Naive thymus-derived CD8-positive, alpha-beta T cell (primary cell): ENCODE measurements around the gene RELCH. TPM values are rescaled to one million over a fixed set of nuclear protein-coding genes. Genes with fewer than 3 reads are reported as not detected.

Experiments used
- ATAC-seq, 2 donors: fragments of 150-1000 bp; cut with Tn5 transposase in 1 of 2; sonication (Bioruptor Pico), chemical (Tn5 transposase) in 1 of 2; 1 replicate in 1 of 2; 2 replicates in 1 of 2; pipeline ENCODE4 v1.10.0; 2021; ENCODE audit warnings: mild to moderate bottlenecking in 2 of 2, moderate library complexity in 2 of 2
- POLR2A ChIA-PET: fragments of 350-600 bp; sonication (Branson Sonifier 250); formaldehyde crosslinking; loops from one replicate; lab custom pipeline; 2021; ENCODE audit warnings: antibody characterized with exemption; lab: Charles Lee
- DNase-seq, 10 donors: peaks; one replicate each; pipeline versions ENCODE4 v3.0.0 to v3.0.0-alpha.2; 2020 to 2022
- H3K27ac Mint-ChIP-seq, 10 donors: one replicate each; pipeline ENCODE4 v1.8.0; 2020 to 2022; ENCODE audit warnings: mild to moderate bottlenecking in 10 of 10, mixed read lengths in 10 of 10, moderate library complexity in 4 of 10, inconsistent platforms in 1 of 10
- H3K27me3 Mint-ChIP-seq, 5 donors: one replicate each; pipeline ENCODE4 v1.8.0; 2021 to 2022; ENCODE audit warnings: mixed read lengths in 5 of 5
- H3K36me3 Mint-ChIP-seq, 3 donors: one replicate each; pipeline ENCODE4 v1.8.0; 2020 to 2022; ENCODE audit warnings: mixed read lengths in 3 of 3, mild to moderate bottlenecking in 2 of 3, inconsistent platforms in 1 of 3
- H3K4me1 Mint-ChIP-seq, 4 donors: one replicate each; pipeline ENCODE4 v1.8.0; 2021 to 2022; ENCODE audit warnings: mixed read lengths in 4 of 4
- H3K4me3 Mint-ChIP-seq, 10 donors: one replicate each; pipeline ENCODE4 v1.8.0; 2020 to 2022; ENCODE audit warnings: mild to moderate bottlenecking in 10 of 10, mixed read lengths in 10 of 10, moderate library complexity in 6 of 10, inconsistent platforms in 1 of 10
- H3K9me3 Mint-ChIP-seq, 9 donors: one replicate each; pipeline ENCODE4 v1.8.0; 2020 to 2022; ENCODE audit warnings: mixed read lengths in 9 of 9, mild to moderate bottlenecking in 3 of 9, inconsistent platforms in 1 of 9, moderate library complexity in 1 of 9
- polyA plus RNA-seq, 3 donors: library from polyadenylated mRNA; unstranded; fragments of 300-500 nt; fragmentation: Illumina TruSeq; gene quantifications; one replicate each; pipeline ENCODE4 v1.2.3, GENCODE V29; 2021
- total RNA-seq, 8 experiments: library from RNA in 2 of 8; stranded (reverse) in 2 of 8; gene quantifications; one replicate each; pipeline ENCODE4 v1.2.3 and lab custom pipeline; 2021 to 2026

The RELCH gene
- total and polyA plus RNA-seq, 5 experiments from 2014 or later = 6.8 to 53.6 (median 9.3) TPM

DNA sequence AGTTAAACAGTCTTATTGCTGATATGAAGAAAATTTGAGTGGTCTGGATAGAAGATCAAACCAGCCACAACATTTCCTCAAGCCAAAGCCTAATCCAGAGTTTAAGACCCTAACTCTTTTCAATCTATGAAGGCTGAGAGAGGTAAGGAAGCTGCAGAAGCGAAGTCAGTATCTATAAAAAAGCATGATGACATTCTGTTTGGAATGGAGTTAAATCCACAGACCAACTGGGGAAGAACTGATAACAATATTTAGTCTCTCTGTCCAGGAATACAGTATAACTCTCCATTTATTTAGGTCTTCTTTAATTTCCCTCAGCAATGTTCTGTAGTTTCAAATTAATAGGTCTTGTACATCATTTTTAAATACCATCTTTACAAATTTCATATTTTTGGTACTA lies 16.2 kb upstream of the RELCH start:
- H3K4me1 Mint-ChIP-seq = peaks cover 2 to 6% (median 5%) of the 10 kb centered on the region in 4 donors
- DNase-seq (no peak), ATAC-seq (no peak)
- H3K27me3 Mint-ChIP-seq = no peaks in the 10 kb centered on the region
- no peak overlapping the region for H3K27ac Mint-ChIP-seq
- POLR2A ChIA-PET = no interaction called here
- no peak overlapping the region for H3K4me3 Mint-ChIP-seq
- H3K9me3 Mint-ChIP-seq = peaks cover 0 to 6% (median 0%) of the 10 kb centered on the region in 9 donors
- peaks cover 3 to 18% (median 14%) of the 10 kb centered on the region in 3 donors for H3K36me3 Mint-ChIP-seq

DNA sequence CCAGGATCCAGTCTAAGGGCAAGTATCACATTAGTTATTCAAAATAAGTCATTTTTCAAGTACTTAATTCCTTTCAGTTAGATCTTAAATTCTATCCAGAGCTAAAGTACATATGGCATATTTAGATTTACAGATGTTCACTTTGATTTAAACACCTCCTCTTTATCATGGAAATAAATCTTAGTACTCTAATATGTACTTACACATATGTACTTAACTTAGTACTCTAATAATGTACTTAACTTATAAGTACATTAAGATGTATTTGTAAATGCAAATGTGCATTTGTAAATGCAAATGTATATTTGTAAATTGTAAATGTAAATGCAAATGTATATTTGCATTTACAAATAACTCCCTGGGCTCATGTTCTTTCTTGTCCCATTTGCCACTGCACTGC lies 14.8 kb upstream of the RELCH start:
- no peaks in the 10 kb centered on the region for H3K27me3 Mint-ChIP-seq
- H3K4me3 Mint-ChIP-seq = no peak overlapping the region
- peaks cover 2 to 10% (median 8%) of the 10 kb centered on the region in 4 donors for H3K4me1 Mint-ChIP-seq
- POLR2A ChIA-PET = no interaction called here
- H3K9me3 Mint-ChIP-seq = peaks cover 0 to 2% (median 0%) of the 10 kb centered on the region in 9 donors
- DNase-seq (no peak), ATAC-seq (no peak)
- H3K36me3 Mint-ChIP-seq = peaks cover 3 to 11% (median 5%) of the 10 kb centered on the region in 3 donors
- H3K27ac Mint-ChIP-seq = no peak overlapping the region

DNA sequence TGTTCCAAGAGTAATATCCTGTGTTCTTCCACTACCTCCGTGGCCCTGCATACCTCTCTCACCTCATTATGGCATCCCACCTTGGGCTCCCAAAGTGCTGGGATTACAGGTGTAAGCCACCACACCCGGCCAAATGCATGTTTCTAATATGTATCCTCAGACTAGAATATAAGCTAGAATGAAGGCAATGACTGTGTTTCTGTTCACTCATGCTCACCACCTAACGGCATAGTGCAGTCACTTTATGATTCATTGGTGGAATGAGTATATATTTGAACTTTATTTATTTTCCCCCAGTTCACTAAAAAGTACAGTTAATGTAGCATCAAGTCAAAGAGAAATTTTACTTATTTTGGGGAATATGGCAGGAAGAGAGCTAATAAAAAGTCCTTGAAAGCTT lies 11.5 kb upstream of the RELCH start:
- DNase-seq = no peak
- no peak overlapping the region for H3K4me3 Mint-ChIP-seq
- POLR2A ChIA-PET = interaction anchor here (1.6 kb wide), 1 partner anchor 11 kb away, joined by 3 read pairs; no protein-coding TSS in a partner anchor
- H3K27me3 Mint-ChIP-seq = no peaks in the 10 kb centered on the region
- ATAC-seq = no peak
- H3K9me3 Mint-ChIP-seq = no peaks in the 10 kb centered on the region
- H3K27ac Mint-ChIP-seq = no peak overlapping the region
- peaks cover 0 to 9% (median 3%) of the 10 kb centered on the region in 3 donors for H3K36me3 Mint-ChIP-seq
- peaks cover 4 to 10% (median 9%) of the 10 kb centered on the region in 4 donors for H3K4me1 Mint-ChIP-seq

DNA sequence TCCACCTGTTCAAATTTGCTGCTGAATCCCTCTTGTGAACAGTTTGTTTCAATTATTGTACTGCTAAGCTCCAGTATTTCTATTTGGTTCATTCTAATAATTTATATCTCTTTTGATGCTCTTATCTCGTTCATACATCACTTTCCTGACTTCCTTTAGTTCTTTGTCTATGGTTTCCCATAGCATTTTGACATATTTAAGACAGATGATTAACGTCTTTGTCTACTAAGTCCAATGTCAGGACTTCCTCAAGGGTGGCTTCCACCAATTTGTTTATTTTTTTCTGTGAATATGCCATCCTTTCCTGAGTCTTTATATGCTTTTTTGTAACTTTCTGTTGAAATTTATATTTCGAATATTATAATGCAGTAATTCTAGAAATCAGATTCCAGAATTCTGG lies 9.8 kb upstream of the RELCH start:
- Mint-ChIP-seq H3K27me3 (no peaks in the 10 kb centered on the region), H3K9me3 (no peaks in the 10 kb centered on the region), H3K4me3 (no peak overlapping the region), H3K36me3 (peaks cover 0 to 13% (median 3%) of the 10 kb centered on the region in 3 donors), H3K27ac (no peak overlapping the region), H3K4me1 (peaks cover 4 to 15% (median 11%) of the 10 kb centered on the region in 4 donors)
- DNase-seq (no peak), ATAC-seq (no peak)
- POLR2A ChIA-PET = no interaction called here

DNA sequence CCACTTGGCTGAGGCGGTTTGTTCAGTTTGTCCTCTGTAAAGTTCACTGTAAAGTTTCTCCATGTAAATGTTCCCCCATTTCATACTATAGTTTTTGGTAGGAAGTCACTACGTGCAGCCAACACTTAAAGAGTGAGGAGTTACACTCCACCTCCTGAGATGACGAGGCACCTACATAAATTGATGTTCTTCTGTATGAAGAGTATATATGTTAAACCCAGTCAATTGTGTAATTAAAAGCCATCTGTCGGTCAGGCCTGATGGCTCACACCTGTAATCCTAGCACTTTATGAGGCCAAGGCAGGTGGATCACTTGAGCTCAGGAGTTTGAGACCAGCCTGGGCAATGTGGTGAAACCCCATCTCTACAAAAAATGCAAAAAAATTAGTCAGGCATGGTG lies 7.8 kb upstream of the RELCH start:
- Mint-ChIP-seq H3K27ac (no peak overlapping the region), H3K27me3 (no peaks in the 10 kb centered on the region), H3K4me1 (peaks cover 8 to 21% (median 15%) of the 10 kb centered on the region in 4 donors), H3K36me3 (peaks cover 0 to 15% (median 2%) of the 10 kb centered on the region in 3 donors), H3K9me3 (no peaks in the 10 kb centered on the region), H3K4me3 (no peak overlapping the region)
- no peak for ATAC-seq
- POLR2A ChIA-PET = no interaction called here
- DNase-seq = no peak

DNA sequence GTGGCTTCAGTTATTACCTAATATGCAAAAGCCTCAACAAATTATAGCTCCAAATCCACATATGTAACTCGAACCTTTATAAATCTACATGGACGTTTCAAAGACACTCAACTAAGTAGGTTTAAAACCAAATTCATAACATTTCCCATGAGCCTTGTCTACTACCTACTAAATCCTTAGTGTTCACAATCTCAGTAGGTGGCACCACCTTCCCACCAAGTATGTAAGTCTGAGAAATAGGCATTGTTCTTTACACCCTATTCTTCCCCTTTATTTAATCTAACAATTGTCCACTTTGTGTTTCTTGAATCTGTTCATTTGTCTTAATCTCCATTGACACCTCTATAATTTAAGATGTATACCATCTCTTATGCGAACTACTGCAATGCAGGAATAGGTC lies 4.8 kb upstream of the RELCH start:
- H3K27me3 Mint-ChIP-seq = no peaks in the 10 kb centered on the region
- H3K4me3 Mint-ChIP-seq = no peak overlapping the region
- DNase-seq (no peak), ATAC-seq (no peak)
- H3K36me3 Mint-ChIP-seq = peaks cover 0 to 13% (median 1%) of the 10 kb centered on the region in 3 donors
- POLR2A ChIA-PET = no interaction called here
- no peak overlapping the region for H3K27ac Mint-ChIP-seq
- peaks cover 21 to 30% (median 22%) of the 10 kb centered on the region in 4 donors for H3K4me1 Mint-ChIP-seq
- H3K9me3 Mint-ChIP-seq = no peaks in the 10 kb centered on the region

DNA sequence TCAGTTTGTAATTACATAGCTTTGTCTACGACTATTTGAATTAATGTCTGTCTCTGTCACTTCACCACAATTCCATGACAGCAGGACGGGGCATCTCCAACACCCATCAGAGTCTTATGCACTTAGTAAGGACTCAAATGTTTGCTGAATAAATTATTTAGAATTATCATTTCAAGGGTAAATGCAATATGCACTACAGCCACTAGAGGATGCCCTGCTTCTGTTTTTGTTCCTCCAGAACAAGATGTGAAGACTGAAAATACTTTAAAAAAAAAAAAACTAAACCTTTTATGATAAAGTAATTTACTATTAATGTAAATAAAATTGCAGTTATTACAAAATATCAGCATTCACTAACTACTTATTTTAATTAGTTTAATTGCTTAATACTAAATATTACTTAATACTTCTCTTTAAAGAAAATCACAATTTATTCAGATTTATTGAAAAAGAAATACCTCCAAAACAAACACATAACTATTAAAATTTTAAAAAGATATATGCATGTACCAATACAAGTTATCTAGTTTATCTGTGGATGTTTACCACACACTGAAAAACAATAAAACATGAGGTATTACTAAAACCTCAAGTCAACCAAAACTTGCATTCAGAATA lies 3.4 kb upstream of the RELCH start:
- peak overlapping the region in 2 of 10 donors; percentile 54 to 83 for H3K27ac Mint-ChIP-seq
- H3K4me1 Mint-ChIP-seq = peaks cover 22 to 35% (median 30%) of the 10 kb centered on the region in 4 donors
- ATAC-seq (no peak), DNase-seq (peak in 8 of 10 donors; percentile 28 to 70 (median 52))
- no peaks in the 10 kb centered on the region for H3K27me3 Mint-ChIP-seq
- no peak overlapping the region for H3K4me3 Mint-ChIP-seq
- H3K36me3 Mint-ChIP-seq = peaks cover 0 to 8% (median 5%) of the 10 kb centered on the region in 3 donors
- no peaks in the 10 kb centered on the region for H3K9me3 Mint-ChIP-seq
- POLR2A ChIA-PET = no interaction called here

DNA sequence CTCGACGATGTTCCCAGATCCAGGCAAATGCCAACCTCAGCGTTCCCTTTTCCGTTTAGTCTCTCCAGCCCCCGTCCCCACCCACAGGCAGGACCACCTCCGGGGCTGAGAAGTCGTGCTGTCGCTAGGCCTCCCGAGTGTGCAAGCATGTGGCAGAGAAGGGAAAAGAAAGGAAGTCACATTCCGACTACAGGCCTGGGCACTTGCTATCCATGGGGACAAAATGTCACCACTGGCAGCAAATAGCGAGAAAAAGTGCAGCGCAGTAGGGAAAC lies 619 bp upstream of the RELCH start:
- H3K4me3 Mint-ChIP-seq = peak overlapping the region; percentile 95 to 100 (median 99)
- H3K4me1 Mint-ChIP-seq = peaks cover 32 to 62% (median 55%) of the 10 kb centered on the region in 4 donors
- ATAC-seq (peak in 1 of 2 donors; percentile 1), DNase-seq (no peak)
- H3K27ac Mint-ChIP-seq = peak overlapping the region; percentile 93 to 99 (median 98)
- POLR2A ChIA-PET = interaction anchor here (0.8 to 2.2 kb wide), 5 partner anchors 12 to 529 kb away, joined by 3 to 15 read pairs (median 7); partner anchors contain the start of gene PHLPP1
- H3K9me3 Mint-ChIP-seq = no peaks in the 10 kb centered on the region
- no peaks in the 10 kb centered on the region for H3K27me3 Mint-ChIP-seq
- H3K36me3 Mint-ChIP-seq = peaks cover 5 to 19% (median 6%) of the 10 kb centered on the region in 3 donors

DNA sequence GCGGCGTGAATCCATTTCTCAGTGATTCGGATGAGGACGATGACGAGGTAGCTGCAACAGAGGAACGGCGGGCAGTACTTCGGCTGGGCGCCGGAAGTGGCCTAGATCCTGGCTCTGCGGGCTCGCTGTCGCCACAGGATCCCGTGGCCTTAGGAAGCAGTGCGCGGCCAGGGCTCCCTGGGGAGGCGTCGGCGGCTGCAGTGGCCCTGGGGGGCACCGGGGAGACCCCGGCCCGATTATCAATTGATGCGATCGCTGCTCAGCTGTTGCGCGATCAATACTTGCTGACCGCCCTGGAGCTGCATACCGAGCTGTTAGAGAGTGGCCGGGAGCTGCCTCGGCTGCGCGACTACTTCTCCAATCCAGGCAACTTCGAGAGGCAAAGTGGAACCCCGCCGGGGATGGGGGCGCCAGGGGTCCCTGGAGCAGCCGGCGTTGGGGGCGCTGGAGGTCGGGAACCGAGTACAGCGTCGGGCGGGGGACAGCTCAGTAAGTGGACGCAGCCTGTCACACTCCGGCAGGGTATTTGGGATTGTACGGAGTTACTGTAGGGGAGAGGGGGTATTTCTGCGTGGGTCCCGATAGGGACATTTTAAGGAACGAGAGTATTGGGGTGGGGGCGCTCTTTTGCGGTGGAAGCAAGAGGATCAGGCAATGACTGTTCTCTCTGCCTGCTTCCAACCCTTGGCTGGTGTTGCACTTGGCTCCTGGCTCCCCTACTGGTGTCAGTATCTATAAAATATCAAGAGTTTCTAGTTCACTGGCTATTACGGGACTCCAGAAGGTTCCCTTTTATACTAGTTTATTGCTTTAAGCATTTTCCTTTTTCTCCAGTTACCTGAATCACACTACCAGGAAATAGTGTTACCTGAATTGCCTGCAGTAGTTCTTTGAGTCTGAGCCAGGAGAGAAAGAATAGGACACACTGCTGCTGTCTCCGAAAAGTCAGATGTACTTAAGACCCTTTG lies 772 bp downstream of the RELCH start:
- ATAC-seq = no peak
- peak in 9 of 10 donors; percentile 1 to 20 (median 13) for DNase-seq
- no peaks in the 10 kb centered on the region for H3K9me3 Mint-ChIP-seq
- POLR2A ChIA-PET = interaction anchor here (1.0 to 2.2 kb wide), 5 partner anchors 12 to 527 kb away, joined by 3 to 15 read pairs (median 7); partner anchors contain the start of genes PHLPP1 and ZCCHC2
- H3K4me1 Mint-ChIP-seq = peaks cover 40 to 73% (median 67%) of the 10 kb centered on the region in 4 donors
- no peaks in the 10 kb centered on the region for H3K27me3 Mint-ChIP-seq
- H3K27ac Mint-ChIP-seq = peak overlapping the region; percentile 93 to 99 (median 98)
- peaks cover 5 to 28% (median 14%) of the 10 kb centered on the region in 3 donors for H3K36me3 Mint-ChIP-seq
- H3K4me3 Mint-ChIP-seq = peak overlapping the region; percentile 95 to 100 (median 99)

DNA sequence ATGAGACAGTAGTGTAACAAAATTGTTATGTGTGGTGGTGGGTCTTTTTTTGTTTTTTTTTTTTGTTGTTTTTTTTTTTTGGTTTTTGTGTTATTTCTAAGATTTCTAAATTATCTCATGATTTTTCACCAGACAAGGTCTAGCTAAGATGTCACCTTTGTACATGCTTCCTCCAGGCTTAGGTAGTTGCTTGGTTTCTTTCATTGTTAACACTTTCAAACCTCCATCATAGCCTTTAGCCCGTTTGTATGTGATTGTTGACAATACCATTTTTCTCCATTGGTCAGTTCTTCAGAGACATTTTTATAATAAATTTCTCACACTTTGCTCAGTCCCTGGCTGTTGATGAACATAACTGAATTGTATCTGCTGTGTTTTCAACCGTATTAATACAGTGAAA lies 2.2 kb downstream of the RELCH start:
- ATAC-seq = no peak
- no peaks in the 10 kb centered on the region for H3K27me3 Mint-ChIP-seq
- H3K36me3 Mint-ChIP-seq = peaks cover 5 to 27% (median 14%) of the 10 kb centered on the region in 3 donors
- no peaks in the 10 kb centered on the region for H3K9me3 Mint-ChIP-seq
- peak overlapping the region; percentile 95 to 100 (median 99) for H3K4me3 Mint-ChIP-seq
- DNase-seq = no peak
- peaks cover 49 to 83% (median 76%) of the 10 kb centered on the region in 4 donors for H3K4me1 Mint-ChIP-seq
- peak overlapping the region in 1 of 10 donors; percentile 3 for H3K27ac Mint-ChIP-seq
- POLR2A ChIA-PET = no interaction called here

DNA sequence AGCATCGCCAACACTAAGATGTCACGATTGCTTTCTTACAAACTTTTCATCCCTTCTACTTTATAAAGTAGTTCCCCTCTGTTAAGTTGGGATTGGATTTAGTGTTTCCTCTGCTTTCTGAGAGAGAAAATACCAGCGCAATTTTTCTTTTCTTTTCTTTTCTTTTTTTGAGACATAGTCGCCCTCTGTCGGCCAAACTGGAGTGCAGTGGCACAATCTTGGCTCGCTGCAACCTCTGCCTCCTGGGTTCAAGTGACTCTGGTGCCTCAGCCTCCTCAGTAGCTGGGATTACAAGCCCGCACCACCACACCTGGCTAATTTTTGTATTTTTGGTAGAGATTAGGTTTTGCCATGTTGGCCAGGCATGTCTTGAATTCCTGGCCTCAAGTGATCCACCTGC lies 9.0 kb downstream of the RELCH start:
- Mint-ChIP-seq H3K36me3 (peaks cover 0 to 21% (median 11%) of the 10 kb centered on the region in 3 donors), H3K27ac (peak overlapping the region in 1 of 10 donors; percentile 15), H3K4me1 (peaks cover 38 to 89% (median 79%) of the 10 kb centered on the region in 4 donors), H3K27me3 (no peaks in the 10 kb centered on the region), H3K9me3 (no peaks in the 10 kb centered on the region), H3K4me3 (peak overlapping the region in 1 of 10 donors; percentile 8)
- POLR2A ChIA-PET = no interaction called here
- ATAC-seq (no peak), DNase-seq (no peak)

DNA sequence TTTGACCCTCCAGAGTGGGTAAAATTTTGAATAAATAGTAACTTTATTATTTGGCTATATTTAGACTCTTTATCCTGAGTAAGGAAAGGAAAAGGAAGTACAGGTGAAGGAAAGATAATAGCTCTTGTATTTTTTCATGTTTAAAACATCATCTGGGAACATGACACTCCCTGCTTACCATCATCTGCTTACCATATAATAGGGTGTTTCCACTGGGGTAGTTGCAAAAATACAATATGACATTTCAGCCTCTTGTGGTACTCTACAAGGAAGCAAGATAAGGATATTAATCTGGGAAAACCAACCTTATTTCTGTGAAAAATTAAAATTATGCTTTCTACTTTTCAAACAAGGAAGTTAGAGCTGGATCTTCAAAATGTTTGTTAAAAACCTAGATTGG lies 9.9 kb downstream of the RELCH start:
- peak overlapping the region in 2 of 10 donors; percentile 15 to 29 for H3K27ac Mint-ChIP-seq
- DNase-seq = no peak
- POLR2A ChIA-PET = no interaction called here
- H3K36me3 Mint-ChIP-seq = peaks cover 0 to 14% (median 5%) of the 10 kb centered on the region in 3 donors
- H3K4me1 Mint-ChIP-seq = peaks cover 30 to 80% (median 70%) of the 10 kb centered on the region in 4 donors
- no peaks in the 10 kb centered on the region for H3K27me3 Mint-ChIP-seq
- no peak overlapping the region for H3K4me3 Mint-ChIP-seq
- no peak for ATAC-seq
- H3K9me3 Mint-ChIP-seq = no peaks in the 10 kb centered on the region
